ENCODE measurements around the gene GAS2L3. TPM values are rescaled to one million over a fixed set of nuclear protein-coding genes. Genes with fewer than 3 reads are reported as not detected.
A peak's percentile ranks its signal among the peaks of the same experiment; 100 is the strongest.

Gene GAS2L3
- total RNA-seq, 1 donor from 2014 or later, result 15.1 TPM

GRCh38 chr12:100534625-100535227, 38.8 kb upstream of the GAS2L3 start:
- Histone ChIP-seq H3K9me3 (no peaks in the 10 kb centered on the region), H3K4me3 (no peak overlapping the region), H3K27me3 (no peaks in the 10 kb centered on the region), H3K4me1 (no peaks in the 10 kb centered on the region), H3K36me3 (no peaks in the 10 kb centered on the region), H3K27ac (no peak overlapping the region)
- DNase-seq (no peak), ATAC-seq (no peak)
- intact Hi-C loops (cut with DNase I), result no loop called here
- no peak for TF ChIP-seq CTCF (IDR thresholded peaks at IDR 0.05)

GRCh38 chr12:100539202-100539601, 34.3 kb upstream of the GAS2L3 start:
- Histone ChIP-seq H3K9me3 (no peaks in the 10 kb centered on the region), H3K27me3 (no peaks in the 10 kb centered on the region), H3K4me3 (no peak overlapping the region), H3K36me3 (no peaks in the 10 kb centered on the region), H3K4me1 (no peaks in the 10 kb centered on the region), H3K27ac (no peak overlapping the region)
- no peak for TF ChIP-seq CTCF (IDR thresholded peaks at IDR 0.05)
- ATAC-seq (peak; percentile 34), DNase-seq (no peak)
- intact Hi-C loops (cut with DNase I), result no loop called here

- ATAC-seq (no peak), DNase-seq (no peak)
- Histone ChIP-seq H3K4me1 (no peaks in the 10 kb centered on the region), H3K36me3 (no peaks in the 10 kb centered on the region), H3K9me3 (no peaks in the 10 kb centered on the region), H3K27me3 (no peaks in the 10 kb centered on the region), H3K4me3 (no peak overlapping the region), H3K27ac (no peak overlapping the region)
- intact Hi-C loops (cut with DNase I), result no loop called here
- TF ChIP-seq CTCF (IDR thresholded peaks at IDR 0.05), result no peak
Observed at GRCh38 chr12:100544165-100544564, 29.3 kb upstream of the GAS2L3 start.

GRCh38 chr12:100545092-100545491, 28.4 kb upstream of the GAS2L3 start:
- DNase-seq (no peak), ATAC-seq (no peak)
- Histone ChIP-seq H3K27me3 (no peaks in the 10 kb centered on the region), H3K4me1 (no peaks in the 10 kb centered on the region), H3K27ac (no peak overlapping the region), H3K4me3 (no peak overlapping the region), H3K36me3 (no peaks in the 10 kb centered on the region), H3K9me3 (no peaks in the 10 kb centered on the region)
- intact Hi-C loops (cut with DNase I), result no loop called here
- TF ChIP-seq CTCF (IDR thresholded peaks at IDR 0.05), result no peak

- ATAC-seq, result peak; percentile 30
- no peak for TF ChIP-seq CTCF (IDR thresholded peaks at IDR 0.05)
- intact Hi-C loops (cut with DNase I), result no loop called here
Observed at GRCh38 chr12:100553936-100554335, 19.5 kb upstream of the GAS2L3 start.

GRCh38 chr12:100554608-100555077, 18.8 kb upstream of the GAS2L3 start:
- peak; percentile 77 for TF ChIP-seq CTCF (IDR thresholded peaks at IDR 0.05)
- ATAC-seq (peak; percentile 85), DNase-seq (no peak)
- H3K27me3 ChIP-seq, result no peaks in the 10 kb centered on the region
- H3K36me3 ChIP-seq, result no peaks in the 10 kb centered on the region
- no peaks in the 10 kb centered on the region for H3K9me3 ChIP-seq
- H3K4me3 ChIP-seq, result no peak overlapping the region
- intact Hi-C loops (cut with DNase I), result no loop called here
- H3K4me1 ChIP-seq, result peaks cover 7% of the 10 kb centered on the region
- no peak overlapping the region for H3K27ac ChIP-seq

More at GRCh38 chr12:100553936-100554335, 19.5 kb upstream of the GAS2L3 start:
- no peaks in the 10 kb centered on the region for H3K36me3 ChIP-seq
- no peak overlapping the region for H3K27ac ChIP-seq
- no peak overlapping the region for H3K4me3 ChIP-seq
- H3K4me1 ChIP-seq, result peaks cover 7% of the 10 kb centered on the region
- H3K27me3 ChIP-seq, result no peaks in the 10 kb centered on the region
- H3K9me3 ChIP-seq, result no peaks in the 10 kb centered on the region
- DNase-seq, result no peak
